IMR-90 (cell line): Measurements from ENCODE around the gene SEMA4D. TPM values are rescaled to one million over a fixed set of nuclear protein-coding genes. Genes with fewer than 3 reads are reported as not detected.

Experiments used
- ATAC-seq: fragments of 200-7000 bp; cut with Tn5 transposase; 2 replicates; pipeline ENCODE4 v1.9.1; 2020; ENCODE audit warnings: low read depth, mild to moderate bottlenecking, moderate library complexity
- BruUV-seq: library from RNA; stranded (reverse); fragments of 400-500 nt; replicated peaks from 2 replicates; lab custom pipeline; 2021; lab: Mats Ljungman, UMichigan
- CTCF ChIA-PET: fragments of 300-600 bp; formaldehyde crosslinking; extraction: SDS; loops from one replicate; lab custom pipeline; 2021; ENCODE audit warnings: antibody characterized with exemption; lab: Yijun Ruan, JAX
- POLR2A ChIA-PET: fragments of 300-600 bp; sonication (Branson Sonifier 250); formaldehyde crosslinking; loops from one replicate; lab custom pipeline; 2022; ENCODE audit warnings: antibody characterized with exemption; ENCODE audit not compliant: unreplicated experiment; lab: Charles Lee
- DNase-seq: peaks from one replicate; pipeline ENCODE4 v3.0.0; 2013
- H2AFZ ChIP-seq: replicated peaks from 2 replicates; pipeline ENCODE3; 2013; ENCODE audit warnings: low read length, mild to moderate bottlenecking; ENCODE audit not compliant: poor library complexity
- H2AK5ac ChIP-seq: 2 replicates; pipeline ENCODE4 v1.6.1; 2013; ENCODE audit warnings: low read depth, low read length, inconsistent platforms
- H2AK9ac ChIP-seq: replicated peaks from 2 replicates; pipeline ENCODE3; 2013; ENCODE audit warnings: mild to moderate bottlenecking, low read depth, low read length, moderate library complexity; ENCODE audit not compliant: poor library complexity
- H2BK120ac ChIP-seq: 2 replicates; pipeline ENCODE4 v1.6.1; 2013; ENCODE audit warnings: low read depth, low read length, inconsistent platforms
- H2BK15ac ChIP-seq: 3 replicates; pipeline ENCODE4 v1.6.1; 2013; ENCODE audit warnings: low read depth, low read length, inconsistent platforms
- H2BK20ac ChIP-seq: 2 replicates; pipeline ENCODE4 v1.6.1; 2013; ENCODE audit warnings: low read depth, mild to moderate bottlenecking, inconsistent platforms, low read length, moderate library complexity
- H2BK5ac ChIP-seq: 2 replicates; pipeline ENCODE4 v1.6.1; 2013; ENCODE audit warnings: mild to moderate bottlenecking, low read depth, low read length, inconsistent platforms; ENCODE audit not compliant: poor library complexity, severe bottlenecking
- H3K14ac ChIP-seq: replicated peaks from 2 replicates; pipeline ENCODE4 v1.6.1; 2013; ENCODE audit warnings: low read depth, low read length, inconsistent platforms
- H3K18ac ChIP-seq: 2 replicates; pipeline ENCODE4 v1.6.1; 2013; ENCODE audit warnings: low read depth, low read length, control low read depth
- H3K23ac ChIP-seq: 2 replicates; pipeline ENCODE4 v1.6.1; 2013; ENCODE audit warnings: low read depth, low read length, inconsistent platforms
- H3K27ac ChIP-seq: 2 replicates; pipeline ENCODE4 v1.5.1; 2013; ENCODE audit warnings: mild to moderate bottlenecking, control low read depth, low read length; ENCODE audit not compliant: insufficient read depth
- H3K27me3 ChIP-seq: 2 replicates; pipeline ENCODE4 v1.6.1; 2013; ENCODE audit warnings: low read length; ENCODE audit not compliant: control insufficient read depth, insufficient read depth
- H3K36me3 ChIP-seq: 2 replicates; pipeline ENCODE4 v1.6.1; 2013; ENCODE audit warnings: low read length, mixed read lengths; ENCODE audit not compliant: control insufficient read depth, insufficient read depth
- H3K4ac ChIP-seq: 2 replicates; pipeline ENCODE4 v1.6.1; 2013; ENCODE audit warnings: low read depth, low read length, inconsistent platforms
- H3K4me1 ChIP-seq: 2 replicates; pipeline ENCODE4 v1.6.1; 2013; ENCODE audit warnings: low read length, mixed read lengths; ENCODE audit not compliant: control insufficient read depth, insufficient read depth
- H3K4me2 ChIP-seq: 2 replicates; pipeline ENCODE4 v1.6.1; 2013; ENCODE audit warnings: low read depth, mild to moderate bottlenecking, control low read depth, low read length, moderate library complexity
- H3K4me3 ChIP-seq: 2 replicates; pipeline ENCODE4 v1.5.1; 2013; ENCODE audit warnings: low read depth, mild to moderate bottlenecking, control low read depth, low read length, moderate library complexity; ENCODE audit not compliant: insufficient read depth
- H3K56ac ChIP-seq: 2 replicates; pipeline ENCODE4 v1.6.1; 2013; ENCODE audit warnings: low read length, inconsistent platforms; ENCODE audit not compliant: insufficient read depth; ENCODE audit errors: extremely low read depth
- H3K79me1 ChIP-seq, 2 experiments: 2 replicates each; pipeline ENCODE4 v1.6.1; 2013; ENCODE audit warnings: low read length in 2 of 2, inconsistent platforms in 1 of 2, low read depth in 1 of 2
- H3K9ac ChIP-seq: 2 replicates; pipeline ENCODE4 v1.6.1; 2013; ENCODE audit warnings: low read depth, low read length, control low read depth
- H3K9me1 ChIP-seq: 2 replicates; pipeline ENCODE4 v1.6.1; 2013; ENCODE audit warnings: low read length, inconsistent platforms; ENCODE audit not compliant: insufficient read depth
- H3K9me3 ChIP-seq: 2 replicates; pipeline ENCODE4 v1.6.1; 2013; ENCODE audit warnings: low read length; ENCODE audit not compliant: control insufficient read depth, insufficient read depth
- H4K20me1 ChIP-seq: 2 replicates; pipeline ENCODE4 v1.6.1; 2013; ENCODE audit warnings: low read length, inconsistent platforms; ENCODE audit not compliant: insufficient read depth
- H4K5ac ChIP-seq: 2 replicates; pipeline ENCODE4 v1.6.1; 2013; ENCODE audit warnings: mild to moderate bottlenecking, low read depth, low read length, control low read depth
- H4K8ac ChIP-seq, 2 experiments: 2 replicates each; pipeline ENCODE4 v1.6.1; 2013; ENCODE audit warnings: low read depth in 2 of 2, low read length in 2 of 2, control low read depth in 1 of 2, inconsistent platforms in 1 of 2
- H4K91ac ChIP-seq: 2 replicates; pipeline ENCODE4 v1.6.1; 2013; ENCODE audit warnings: low read depth, low read length, inconsistent platforms; ENCODE audit not compliant: insufficient read depth
- BHLHE40 ChIP-seq: fragments of 150-350 bp; IDR thresholded peaks from 2 replicates; pipeline ENCODE4 v1.6.1; 2016; ENCODE audit warnings: mild to moderate bottlenecking, low read depth, low read length
- CEBPB ChIP-seq: IDR thresholded peaks from 2 replicates; pipeline ENCODE4 v1.6.1; 2012; ENCODE audit warnings: low read depth, low read length, improper control_type of control experiment
- CHD1 ChIP-seq: IDR thresholded peaks from 2 replicates; pipeline ENCODE4 v1.6.1; 2012; ENCODE audit warnings: low read depth, low read length, improper control_type of control experiment
- ELK1 ChIP-seq: fragments of 150-350 bp; IDR thresholded peaks from 2 replicates; pipeline ENCODE4 v1.6.1; 2016; ENCODE audit warnings: low read depth, mild to moderate bottlenecking, low read length, moderate library complexity, borderline replicate concordance
- FOS ChIP-seq: fragments of 150-350 bp; IDR thresholded peaks from 2 replicates; pipeline ENCODE4 v1.6.1; 2016; ENCODE audit warnings: low read depth, low read length
- MAFK ChIP-seq: IDR thresholded peaks from 2 replicates; pipeline ENCODE4 v1.6.1; 2012; ENCODE audit warnings: low read depth, low read length, improper control_type of control experiment
- MXI1 ChIP-seq: IDR thresholded peaks from 2 replicates; pipeline ENCODE4 v1.6.1; 2012; ENCODE audit warnings: low read depth, mild to moderate bottlenecking, low read length, moderate library complexity, borderline replicate concordance
- NFE2L2 ChIP-seq: fragments of 150-350 bp; IDR thresholded peaks from 2 replicates; pipeline ENCODE4 v1.6.1; 2016; ENCODE audit warnings: low read depth, mild to moderate bottlenecking, low read length
- RAD21 ChIP-seq: IDR thresholded peaks from 2 replicates; pipeline ENCODE4 v1.6.1; 2012; ENCODE audit warnings: low read length, improper control_type of control experiment
- RCOR1 ChIP-seq: IDR thresholded peaks from 2 replicates; pipeline ENCODE4 v1.6.1; 2012; ENCODE audit warnings: mild to moderate bottlenecking, low read length, improper control_type of control experiment; ENCODE audit not compliant: insufficient replicate concordance
- RFX5 ChIP-seq: IDR thresholded peaks from 2 replicates; pipeline ENCODE4 v1.8.0; 2012; ENCODE audit warnings: low read depth, mild to moderate bottlenecking, low read length, moderate library complexity
- SMC3 ChIP-seq: fragments of 150-350 bp; IDR thresholded peaks from 2 replicates; pipeline ENCODE4 v1.6.1; 2016; ENCODE audit warnings: low read depth, mild to moderate bottlenecking, antibody characterized with exemption, low read length, moderate library complexity
- USF2 ChIP-seq: fragments of 150-350 bp; IDR thresholded peaks from 2 replicates; pipeline ENCODE4 v1.6.1; 2017; ENCODE audit warnings: mild to moderate bottlenecking, antibody characterized with exemption, low read length, low read depth
- WGBS, 2 experiments: methylation state at CpG; one replicate each; pipeline versions ENCODE4 v1.1.5 to v1.1.7; 2013; ENCODE audit warnings: missing lambda C conversion rate in 2 of 2; ENCODE audit not compliant: insufficient read length in 1 of 2; ENCODE audit errors: extremely low coverage in 2 of 2; 5-methylcytosine and 5-hydroxymethylcytosine counted together
- dilution Hi-C: fragments of 300-500 bp; cut with HindIII; formaldehyde crosslinking; loops from one replicate; pipeline ENCODE4 v1.14.3; 2018; ENCODE audit warnings: low sequenced_read_pairs; ENCODE audit not compliant: unreplicated experiment
- in situ Hi-C: fragments of 300-500 bp; cut with MboI; formaldehyde crosslinking; loops from 3 replicates; pipeline ENCODE4 v1.14.3; 2019; ENCODE audit warnings: low sequenced_read_pairs, inconsistent platforms, mixed read lengths
- intact Hi-C: fragments of 100-400 bp; cut with micrococcal nuclease; formaldehyde crosslinking; loops from 2 replicates; pipeline ENCODE4 v1.10.0; 2022
- polyA plus RNA-seq, 3 experiments: library from polyadenylated mRNA; depleted of rRNA; stranded (reverse); fragments of >200 nt; gene quantifications; 2 replicates each; pipeline ENCODE4 v1.2.3, GENCODE V29; 2012; ENCODE audit warnings: low replicate concordance in 1 of 3
- total RNA-seq: library from RNA; depleted of rRNA; stranded (reverse); fragments of >200 nt; gene quantifications from 2 replicates; pipeline ENCODE4 v1.2.3, GENCODE V29; 2012
- TF ChIP-seq, protein P1 (sequence below): conservative IDR thresholded peaks from 2 replicates; pipeline ENCODE4 v1.5.1; 2012; ENCODE audit warnings: mild to moderate bottlenecking, low read depth, low read length, improper control_type of control experiment

The SEMA4D gene
- total and polyA plus RNA-seq, 2 of the 4 experiments (the other 2 are of a cell fraction) = 0.90 to 1.5 TPM

DNA sequence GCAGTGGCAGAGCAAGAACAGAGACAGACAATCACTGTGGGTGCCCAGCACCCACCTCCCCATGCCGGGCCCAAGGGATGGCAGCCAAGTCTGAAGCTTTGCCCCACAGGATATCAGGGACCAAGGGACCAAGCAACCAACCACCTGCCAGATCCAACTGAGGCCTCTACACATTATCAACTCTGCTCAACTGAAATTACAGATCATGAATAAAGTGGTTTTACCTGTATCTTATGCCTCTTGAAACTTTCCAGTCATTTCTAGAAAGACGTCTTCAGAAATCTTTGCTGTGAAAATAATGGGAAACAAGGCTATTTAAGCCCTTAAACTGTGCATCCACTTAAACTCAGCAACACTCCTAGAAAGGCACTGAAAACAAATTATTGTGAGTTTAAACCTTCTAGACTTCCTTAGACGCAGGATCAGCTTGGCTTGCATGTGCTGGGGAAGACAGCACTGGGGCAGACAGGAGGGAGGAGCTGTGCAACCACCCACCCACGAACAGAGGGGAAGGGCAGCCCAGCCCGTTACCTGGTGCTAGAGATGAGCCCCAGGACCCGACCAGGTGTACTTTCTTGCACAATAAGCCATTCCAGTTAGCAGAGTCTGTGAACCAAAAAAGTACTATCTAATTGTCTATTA is 80.0 kb downstream of the SEMA4D start:
- Histone ChIP-seq H3K9ac (no peak overlapping the region), H3K9me1 (no peaks in the 10 kb centered on the region; the same call in 1 of the 2 replicates), H4K5ac (no peak overlapping the region), H3K56ac (no peak overlapping the region), H3K27ac (no peak overlapping the region), H3K36me3 (no peaks in the 10 kb centered on the region; the same call in 1 of the 2 replicates), H3K79me1 (no peaks in the 10 kb centered on the region; a peak in 1 of 4 replicates), H3K9me3 (no peaks in the 10 kb centered on the region), H4K91ac (no peak overlapping the region), H2BK5ac (no peak overlapping the region), H2BK120ac (no peak overlapping the region), H4K20me1 (no peaks in the 10 kb centered on the region), H3K4me2 (no peak overlapping the region), H2AFZ (no peak overlapping the region), H2BK15ac (no peak overlapping the region), H3K4me3 (no peak overlapping the region), H2BK20ac (no peak overlapping the region), H3K14ac (no peak overlapping the region), H3K27me3 (no peaks in the 10 kb centered on the region), H3K4ac (no peak overlapping the region), H3K4me1 (peaks cover 14% of the 10 kb centered on the region), H3K23ac (no peak overlapping the region), H2AK5ac (no peak overlapping the region), H4K8ac (0 out of 4 replicates have a peak overlapping the region, but pooled peaks of 1 of the 2 experiments have one; percentile 59), H2AK9ac (no peak overlapping the region), H3K18ac (no peak overlapping the region)
- POLR2A ChIA-PET = no interaction called here
- WGBS, 2 experiments = 100% methylated on average over 1 of the region's 6 CpGs; no CpG with 5 or more reads in 1 of the 2 experiments
- in situ Hi-C loops (no loop called here), intact Hi-C loops (no loop called here), dilution Hi-C loops (no loop called here)
- TF ChIP-seq FOS (no peak), MXI1 (no peak), NFE2L2 (no peak), RFX5 (no peak), SMC3 (no peak), BHLHE40 (no peak), RCOR1 (no peak), ELK1 (no peak), RAD21 (no peak), CEBPB (no peak), USF2 (no peak), MAFK (no peak), CHD1 (no peak)
- TF ChIP-seq, protein P1, sequence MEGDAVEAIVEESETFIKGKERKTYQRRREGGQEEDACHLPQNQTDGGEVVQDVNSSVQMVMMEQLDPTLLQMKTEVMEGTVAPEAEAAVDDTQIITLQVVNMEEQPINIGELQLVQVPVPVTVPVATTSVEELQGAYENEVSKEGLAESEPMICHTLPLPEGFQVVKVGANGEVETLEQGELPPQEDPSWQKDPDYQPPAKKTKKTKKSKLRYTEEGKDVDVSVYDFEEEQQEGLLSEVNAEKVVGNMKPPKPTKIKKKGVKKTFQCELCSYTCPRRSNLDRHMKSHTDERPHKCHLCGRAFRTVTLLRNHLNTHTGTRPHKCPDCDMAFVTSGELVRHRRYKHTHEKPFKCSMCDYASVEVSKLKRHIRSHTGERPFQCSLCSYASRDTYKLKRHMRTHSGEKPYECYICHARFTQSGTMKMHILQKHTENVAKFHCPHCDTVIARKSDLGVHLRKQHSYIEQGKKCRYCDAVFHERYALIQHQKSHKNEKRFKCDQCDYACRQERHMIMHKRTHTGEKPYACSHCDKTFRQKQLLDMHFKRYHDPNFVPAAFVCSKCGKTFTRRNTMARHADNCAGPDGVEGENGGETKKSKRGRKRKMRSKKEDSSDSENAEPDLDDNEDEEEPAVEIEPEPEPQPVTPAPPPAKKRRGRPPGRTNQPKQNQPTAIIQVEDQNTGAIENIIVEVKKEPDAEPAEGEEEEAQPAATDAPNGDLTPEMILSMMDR = no peak
- BruUV-seq = no TSS peak
- ATAC-seq (no peak), DNase-seq (no peak)
- CTCF ChIA-PET = no interaction called here
